GM19035 (cell line): ENCODE measurements around the gene RPS15.

Source experiments
- ATAC-seq: cut with Tn5 transposase; IDR thresholded peaks from one replicate; pipeline ENCODE4 v1.9.1; 2021; ENCODE audit not compliant: unreplicated experiment

Gene RPS15

GRCh38 chr19:1438035-1438932, at the start of gene RPS15:
TSS of gene RPS15 (plus strand) at chr19:1438396. CDS start at chr19:1438426, 30 bp downstream.
- peak; percentile 79 for ATAC-seq

GRCh38 chr19:1388637-1389026, 49.6 kb upstream of the RPS15 start:
- no peak for ATAC-seq

GRCh38 chr19:1389033-1389940, 48.9 kb upstream of the RPS15 start:
- ATAC-seq, result no peak

GRCh38 chr19:1390890-1391423, 47.2 kb upstream of the RPS15 start:
- ATAC-seq, result no peak

- ATAC-seq, result no peak
Measured at GRCh38 chr19:1392407-1392806, 45.8 kb upstream of the RPS15 start.

GRCh38 chr19:1392939-1393530, 45.2 kb upstream of the RPS15 start:
- ATAC-seq, result no peak

GRCh38 chr19:1393841-1394240, 44.4 kb upstream of the RPS15 start:
- no peak for ATAC-seq

- no peak for ATAC-seq
Measured at GRCh38 chr19:1394252-1395193, 43.7 kb upstream of the RPS15 start.

- ATAC-seq, result no peak
Measured at GRCh38 chr19:1395194-1396018, 42.8 kb upstream of the RPS15 start.

- ATAC-seq, result no peak
Measured at GRCh38 chr19:1396019-1396767, 42.0 kb upstream of the RPS15 start.

- ATAC-seq, result no peak
Measured at GRCh38 chr19:1396768-1397679, 41.2 kb upstream of the RPS15 start.

GRCh38 chr19:1397838-1398237, 40.4 kb upstream of the RPS15 start:
- ATAC-seq, result no peak

GRCh38 chr19:1399079-1399478, 39.1 kb upstream of the RPS15 start:
- no peak for ATAC-seq

- ATAC-seq, result no peak
Measured at GRCh38 chr19:1399745-1400144, 38.5 kb upstream of the RPS15 start.

GRCh38 chr19:1400281-1401137, 37.7 kb upstream of the RPS15 start:
- no peak for ATAC-seq

- no peak for ATAC-seq
Measured at GRCh38 chr19:1401138-1401888, 36.9 kb upstream of the RPS15 start, which contains the start of gene GAMT. TSS of gene GAMT (minus strand) at chr19:1401542. CDS start at chr19:1401476, 66 bp downstream.
